RWPE2 (cell line): Measurements from ENCODE around the gene JPH3.

Source experiments
- ATAC-seq: fragments of 200-7000 bp; cut with Tn5 transposase; 3 replicates; pipeline ENCODE4 v1.9.1; 2021; ENCODE audit warnings: low read depth
- DNase-seq: peaks from one replicate; pipeline ENCODE4 v3.0.0-alpha.2; 2020; ENCODE audit warnings: low spot score
- H3K27ac ChIP-seq: fragments of 450-650 bp; 2 replicates; pipeline ENCODE4 v1.5.1; 2017; ENCODE audit warnings: mild to moderate bottlenecking; ENCODE audit not compliant: poor library complexity, severe bottlenecking
- H3K27me3 ChIP-seq: fragments of 250-450 bp; sonication (Bioruptor Pico); 2 replicates; pipeline ENCODE4 v1.5.1; 2021; ENCODE audit warnings: mild to moderate bottlenecking, moderate library complexity; ENCODE audit not compliant: insufficient read depth, poor library complexity, severe bottlenecking
- H3K36me3 ChIP-seq: fragments of 250-450 bp; sonication (Bioruptor Pico); 2 replicates; pipeline ENCODE4 v1.5.1; 2020; ENCODE audit warnings: low read depth, mild to moderate bottlenecking, moderate library complexity
- H3K4me1 ChIP-seq: fragments of 250-450 bp; sonication (Bioruptor Pico); 2 replicates; pipeline ENCODE4 v1.5.1; 2021; ENCODE audit warnings: mild to moderate bottlenecking, moderate library complexity; ENCODE audit not compliant: insufficient read depth, poor library complexity, severe bottlenecking
- H3K4me3 ChIP-seq: fragments of 250-450 bp; sonication (Bioruptor Pico); 2 replicates; pipeline ENCODE4 v1.5.1; 2021; ENCODE audit warnings: mild to moderate bottlenecking, moderate library complexity; ENCODE audit not compliant: severe bottlenecking
- H3K9me3 ChIP-seq: fragments of 250-450 bp; sonication (Bioruptor Pico); 2 replicates; pipeline ENCODE4 v1.5.1; 2021; ENCODE audit warnings: mild to moderate bottlenecking, moderate library complexity; ENCODE audit not compliant: severe bottlenecking
- TF ChIP-seq, protein P1 (sequence below): fragments of 450-650 bp; IDR thresholded peaks from one replicate; pipeline ENCODE4 v1.5.1; 2017; ENCODE audit warnings: mild to moderate bottlenecking, moderate library complexity; ENCODE audit not compliant: poor library complexity, severe bottlenecking

The JPH3 gene

GRCh38 chr16:87666919-87667318 lies 64.6 kb downstream of the JPH3 start:
- H3K27me3 ChIP-seq: peaks cover under 1% of the 10 kb centered on the region
- H3K36me3 ChIP-seq: no peaks in the 10 kb centered on the region
- H3K27ac ChIP-seq: no peak overlapping the region
- no peaks in the 10 kb centered on the region for H3K9me3 ChIP-seq
- ATAC-seq: no peak
- DNase-seq: no peak
- no peak overlapping the region for H3K4me3 ChIP-seq
- TF ChIP-seq, protein P1, sequence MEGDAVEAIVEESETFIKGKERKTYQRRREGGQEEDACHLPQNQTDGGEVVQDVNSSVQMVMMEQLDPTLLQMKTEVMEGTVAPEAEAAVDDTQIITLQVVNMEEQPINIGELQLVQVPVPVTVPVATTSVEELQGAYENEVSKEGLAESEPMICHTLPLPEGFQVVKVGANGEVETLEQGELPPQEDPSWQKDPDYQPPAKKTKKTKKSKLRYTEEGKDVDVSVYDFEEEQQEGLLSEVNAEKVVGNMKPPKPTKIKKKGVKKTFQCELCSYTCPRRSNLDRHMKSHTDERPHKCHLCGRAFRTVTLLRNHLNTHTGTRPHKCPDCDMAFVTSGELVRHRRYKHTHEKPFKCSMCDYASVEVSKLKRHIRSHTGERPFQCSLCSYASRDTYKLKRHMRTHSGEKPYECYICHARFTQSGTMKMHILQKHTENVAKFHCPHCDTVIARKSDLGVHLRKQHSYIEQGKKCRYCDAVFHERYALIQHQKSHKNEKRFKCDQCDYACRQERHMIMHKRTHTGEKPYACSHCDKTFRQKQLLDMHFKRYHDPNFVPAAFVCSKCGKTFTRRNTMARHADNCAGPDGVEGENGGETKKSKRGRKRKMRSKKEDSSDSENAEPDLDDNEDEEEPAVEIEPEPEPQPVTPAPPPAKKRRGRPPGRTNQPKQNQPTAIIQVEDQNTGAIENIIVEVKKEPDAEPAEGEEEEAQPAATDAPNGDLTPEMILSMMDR: no peak
- H3K4me1 ChIP-seq: no peaks in the 10 kb centered on the region

GRCh38 chr16:87667443-87667842 lies 65.1 kb downstream of the JPH3 start:
- Histone ChIP-seq H3K36me3 (no peaks in the 10 kb centered on the region), H3K27ac (no peak overlapping the region), H3K4me1 (no peaks in the 10 kb centered on the region), H3K4me3 (no peak overlapping the region), H3K27me3 (no peaks in the 10 kb centered on the region), H3K9me3 (no peaks in the 10 kb centered on the region)
- ATAC-seq (no peak), DNase-seq (no peak)
- TF ChIP-seq, protein P1: no peak

DNA sequence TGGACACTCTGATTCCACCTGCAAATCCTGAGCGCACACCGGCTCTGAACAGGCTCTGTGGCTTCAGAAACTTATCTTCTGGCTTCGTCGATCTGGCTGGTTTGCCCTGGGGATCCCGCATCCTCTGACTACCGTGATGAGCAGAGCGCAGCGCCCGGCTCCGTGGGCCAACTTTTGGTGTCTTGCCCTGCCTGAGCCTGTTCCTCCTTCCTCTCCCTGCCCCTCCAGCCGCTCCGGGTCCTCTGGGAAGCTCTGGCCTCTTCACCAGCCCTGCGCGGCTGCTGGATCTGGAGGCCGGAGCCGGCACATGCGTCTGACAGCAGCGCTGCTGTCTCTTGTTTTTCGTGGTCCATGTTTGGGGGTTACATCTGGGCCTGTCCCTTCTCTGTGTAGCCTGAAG lies 65.6 kb downstream of the JPH3 start:
- no peak overlapping the region for H3K4me3 ChIP-seq
- TF ChIP-seq, protein P1: no peak
- no peaks in the 10 kb centered on the region for H3K27me3 ChIP-seq
- ATAC-seq (no peak), DNase-seq (no peak)
- H3K27ac ChIP-seq: no peak overlapping the region
- H3K4me1 ChIP-seq: no peaks in the 10 kb centered on the region
- no peaks in the 10 kb centered on the region for H3K9me3 ChIP-seq
- no peaks in the 10 kb centered on the region for H3K36me3 ChIP-seq

GRCh38 chr16:87669672-87670071 lies 67.4 kb downstream of the JPH3 start:
- TF ChIP-seq, protein P1: no peak

DNA sequence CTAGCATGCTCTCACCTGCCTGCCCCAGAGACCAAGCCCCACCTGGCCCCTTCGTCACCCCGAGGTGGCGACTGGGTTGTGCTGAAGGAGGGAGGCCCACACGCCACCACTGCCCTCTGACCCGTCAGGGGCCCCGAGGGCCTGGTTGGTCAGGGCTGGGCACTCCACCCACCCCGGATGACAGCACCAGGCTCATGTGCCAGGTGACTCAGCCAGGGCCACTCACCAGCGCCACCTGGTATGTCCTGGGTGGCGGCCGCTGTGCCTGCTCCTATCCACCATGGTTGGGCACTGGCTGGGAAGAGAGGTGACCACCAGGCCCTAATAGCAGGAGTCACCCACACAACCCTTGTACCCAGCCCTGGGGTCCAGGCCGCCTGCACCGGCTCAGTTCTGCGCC lies 68.9 kb downstream of the JPH3 start:
- ATAC-seq (no peak), DNase-seq (no peak)
- Histone ChIP-seq H3K4me1 (no peaks in the 10 kb centered on the region), H3K27me3 (no peaks in the 10 kb centered on the region), H3K36me3 (no peaks in the 10 kb centered on the region), H3K9me3 (no peaks in the 10 kb centered on the region), H3K27ac (no peak overlapping the region), H3K4me3 (no peak overlapping the region)
- TF ChIP-seq, protein P1: no peak

More at GRCh38 chr16:87669672-87670071, 67.4 kb downstream of the JPH3 start:
- Histone ChIP-seq H3K27ac (no peak overlapping the region), H3K4me3 (no peak overlapping the region), H3K27me3 (no peaks in the 10 kb centered on the region), H3K36me3 (no peaks in the 10 kb centered on the region), H3K9me3 (no peaks in the 10 kb centered on the region), H3K4me1 (no peaks in the 10 kb centered on the region)
- no peak for DNase-seq
- no peak for ATAC-seq
